Measurements from ENCODE around the gene KIAA0825.

Gene KIAA0825

GRCh38 chr5:94618493-94619328 is at the start of gene KIAA0825, which contains the start of gene SLF1:
TSS of gene KIAA0825 (minus strand) at chr5:94618604. CDS start at chr5:94537126, 81,478 bp downstream.
TSS of gene SLF1 (plus strand) at chr5:94618669. CDS start at chr5:94628811, 10,142 bp downstream.
- no peaks in the 10 kb centered on the region for H3K27me3 Mint-ChIP-seq
- peak within 1 kb of the TSS; percentile 92 for H3K4me3 Mint-ChIP-seq
- H3K36me3 Mint-ChIP-seq = peaks cover 2% of the 10 kb centered on the region
- peak within 1 kb of the TSS; percentile 97 for H3K27ac Mint-ChIP-seq
- H3K4me1 Mint-ChIP-seq (ENCODE audit: low read depth) = peaks cover 41% of the 10 kb centered on the region
- no peaks in the 10 kb centered on the region for H3K9me3 Mint-ChIP-seq (ENCODE audit: low read depth)

- Mint-ChIP-seq H3K36me3 (peaks cover 10% of the 10 kb centered on the region), H3K27ac (no peak overlapping the region), H3K9me3 (ENCODE audit: low read depth) (no peaks in the 10 kb centered on the region), H3K4me1 (ENCODE audit: low read depth) (no peaks in the 10 kb centered on the region), H3K4me3 (no peak overlapping the region), H3K27me3 (no peaks in the 10 kb centered on the region)
These were observed 49.5 kb upstream of the KIAA0825 start for GRCh38 chr5:94667937-94668336.

- Mint-ChIP-seq H3K27ac (no peak overlapping the region), H3K27me3 (no peaks in the 10 kb centered on the region), H3K36me3 (peaks cover 36% of the 10 kb centered on the region), H3K4me3 (no peak overlapping the region), H3K9me3 (ENCODE audit: low read depth) (peaks cover 25% of the 10 kb centered on the region), H3K4me1 (ENCODE audit: low read depth) (no peaks in the 10 kb centered on the region)
These were observed 42.7 kb upstream of the KIAA0825 start for GRCh38 chr5:94661086-94661485.

GRCh38 chr5:94660506-94660905 is 42.1 kb upstream of the KIAA0825 start:
- Mint-ChIP-seq H3K4me3 (no peak overlapping the region), H3K27me3 (no peaks in the 10 kb centered on the region), H3K9me3 (ENCODE audit: low read depth) (peaks cover 30% of the 10 kb centered on the region), H3K36me3 (peaks cover 42% of the 10 kb centered on the region), H3K27ac (no peak overlapping the region), H3K4me1 (ENCODE audit: low read depth) (no peaks in the 10 kb centered on the region)

- H3K9me3 Mint-ChIP-seq (ENCODE audit: low read depth) = peaks cover 36% of the 10 kb centered on the region
- H3K27me3 Mint-ChIP-seq = no peaks in the 10 kb centered on the region
- no peaks in the 10 kb centered on the region for H3K4me1 Mint-ChIP-seq (ENCODE audit: low read depth)
- no peak overlapping the region for H3K27ac Mint-ChIP-seq
- no peak overlapping the region for H3K4me3 Mint-ChIP-seq
- peaks cover 59% of the 10 kb centered on the region for H3K36me3 Mint-ChIP-seq
These were observed 39.9 kb upstream of the KIAA0825 start for GRCh38 chr5:94658272-94658671.

- peaks cover 28% of the 10 kb centered on the region for H3K36me3 Mint-ChIP-seq
- no peak overlapping the region for H3K27ac Mint-ChIP-seq
- no peaks in the 10 kb centered on the region for H3K4me1 Mint-ChIP-seq (ENCODE audit: low read depth)
- no peaks in the 10 kb centered on the region for H3K27me3 Mint-ChIP-seq
- H3K4me3 Mint-ChIP-seq = no peak overlapping the region
- peaks cover under 1% of the 10 kb centered on the region for H3K9me3 Mint-ChIP-seq (ENCODE audit: low read depth)
These were observed 31.5 kb upstream of the KIAA0825 start for GRCh38 chr5:94649874-94650273.

GRCh38 chr5:94646758-94647157 is 28.4 kb upstream of the KIAA0825 start:
- Mint-ChIP-seq H3K36me3 (peaks cover 22% of the 10 kb centered on the region), H3K27ac (peak overlapping the region; percentile 54), H3K27me3 (no peaks in the 10 kb centered on the region), H3K4me1 (ENCODE audit: low read depth) (peaks cover 2% of the 10 kb centered on the region), H3K4me3 (no peak overlapping the region), H3K9me3 (ENCODE audit: low read depth) (no peaks in the 10 kb centered on the region)

- no peaks in the 10 kb centered on the region for H3K27me3 Mint-ChIP-seq
- no peak overlapping the region for H3K27ac Mint-ChIP-seq
- H3K4me1 Mint-ChIP-seq (ENCODE audit: low read depth) = peaks cover 5% of the 10 kb centered on the region
- H3K36me3 Mint-ChIP-seq = peaks cover 33% of the 10 kb centered on the region
- H3K9me3 Mint-ChIP-seq (ENCODE audit: low read depth) = peaks cover 4% of the 10 kb centered on the region
- no peak overlapping the region for H3K4me3 Mint-ChIP-seq
These were observed 26.6 kb upstream of the KIAA0825 start for GRCh38 chr5:94645053-94645452.

GRCh38 chr5:94640176-94640575 is 21.8 kb upstream of the KIAA0825 start:
- Mint-ChIP-seq H3K4me1 (ENCODE audit: low read depth) (peaks cover 23% of the 10 kb centered on the region), H3K27me3 (no peaks in the 10 kb centered on the region), H3K4me3 (no peak overlapping the region), H3K27ac (no peak overlapping the region), H3K9me3 (ENCODE audit: low read depth) (peaks cover 7% of the 10 kb centered on the region), H3K36me3 (peaks cover 54% of the 10 kb centered on the region)

GRCh38 chr5:94632024-94632423 is 13.6 kb upstream of the KIAA0825 start:
- H3K27ac Mint-ChIP-seq = no peak overlapping the region
- no peak overlapping the region for H3K4me3 Mint-ChIP-seq
- no peaks in the 10 kb centered on the region for H3K9me3 Mint-ChIP-seq (ENCODE audit: low read depth)
- H3K27me3 Mint-ChIP-seq = no peaks in the 10 kb centered on the region
- H3K36me3 Mint-ChIP-seq = peaks cover 31% of the 10 kb centered on the region
- H3K4me1 Mint-ChIP-seq (ENCODE audit: low read depth) = peaks cover 22% of the 10 kb centered on the region

- H3K9me3 Mint-ChIP-seq (ENCODE audit: low read depth) = no peaks in the 10 kb centered on the region
- no peak overlapping the region for H3K4me3 Mint-ChIP-seq
- peaks cover 9% of the 10 kb centered on the region for H3K4me1 Mint-ChIP-seq (ENCODE audit: low read depth)
- H3K27ac Mint-ChIP-seq = no peak overlapping the region
- H3K36me3 Mint-ChIP-seq = peaks cover 10% of the 10 kb centered on the region
- H3K27me3 Mint-ChIP-seq = no peaks in the 10 kb centered on the region
These were observed 8.8 kb upstream of the KIAA0825 start for GRCh38 chr5:94627191-94627590.

GRCh38 chr5:94623877-94624276 is 5.5 kb upstream of the KIAA0825 start:
- no peaks in the 10 kb centered on the region for H3K27me3 Mint-ChIP-seq
- H3K9me3 Mint-ChIP-seq (ENCODE audit: low read depth) = no peaks in the 10 kb centered on the region
- no peak overlapping the region for H3K4me3 Mint-ChIP-seq
- H3K4me1 Mint-ChIP-seq (ENCODE audit: low read depth) = peaks cover 32% of the 10 kb centered on the region
- peaks cover 5% of the 10 kb centered on the region for H3K36me3 Mint-ChIP-seq
- no peak overlapping the region for H3K27ac Mint-ChIP-seq

GRCh38 chr5:94623011-94623410 is 4.6 kb upstream of the KIAA0825 start:
- Mint-ChIP-seq H3K4me3 (no peak overlapping the region), H3K27ac (no peak overlapping the region), H3K4me1 (ENCODE audit: low read depth) (peaks cover 33% of the 10 kb centered on the region)

GRCh38 chr5:94621763-94622162 is 3.4 kb upstream of the KIAA0825 start:
- Mint-ChIP-seq H3K27ac (peak overlapping the region; percentile 64), H3K27me3 (no peaks in the 10 kb centered on the region), H3K4me1 (ENCODE audit: low read depth) (peaks cover 44% of the 10 kb centered on the region), H3K36me3 (peaks cover 2% of the 10 kb centered on the region), H3K9me3 (ENCODE audit: low read depth) (no peaks in the 10 kb centered on the region), H3K4me3 (peak overlapping the region; percentile 44)

More at GRCh38 chr5:94623011-94623410, 4.6 kb upstream of the KIAA0825 start:
- peaks cover 2% of the 10 kb centered on the region for H3K36me3 Mint-ChIP-seq
- no peaks in the 10 kb centered on the region for H3K9me3 Mint-ChIP-seq (ENCODE audit: low read depth)
- H3K27me3 Mint-ChIP-seq = no peaks in the 10 kb centered on the region

GRCh38 chr5:94620256-94620655 is 1.9 kb upstream of the KIAA0825 start:
- no peak overlapping the region for H3K27ac Mint-ChIP-seq
- peaks cover 2% of the 10 kb centered on the region for H3K36me3 Mint-ChIP-seq
- H3K9me3 Mint-ChIP-seq (ENCODE audit: low read depth) = no peaks in the 10 kb centered on the region
- H3K4me1 Mint-ChIP-seq (ENCODE audit: low read depth) = peaks cover 43% of the 10 kb centered on the region
- H3K4me3 Mint-ChIP-seq = peak overlapping the region; percentile 92
- no peaks in the 10 kb centered on the region for H3K27me3 Mint-ChIP-seq

All from activated naive CD8-positive, alpha-beta T cell (primary cell).